ENCODE results near the gene CSMD2.

GRCh38 chr1:34192621-34193020 lies 27.6 kb upstream of the CSMD2 start:
- no peak for TF ChIP-seq CTCF (conservative IDR thresholded peaks at IDR 0.05 in 1 of 2, IDR thresholded peaks at IDR 0.05 in 1 of 2; ENCODE audit: low read depth in 1 of 2, low read length in 2 of 2)
- no peak for TF ChIP-seq EZH2 (IDR thresholded peaks at IDR 0.05; ENCODE audit: low read length, missing control alignments)
